GM12878 (cell line): ENCODE data around the gene SEMA5B. TPM values are rescaled to one million over a fixed set of nuclear protein-coding genes. Genes with fewer than 3 reads are reported as not detected.

Source experiments
- ATAC-seq: fragments of 200-7000 bp; cut with Tn5 transposase; 3 replicates; pipeline ENCODE4 v1.9.1; 2020; ENCODE audit warnings: mild to moderate bottlenecking, moderate library complexity
- BruUV-seq: library from RNA; stranded (reverse); fragments of 400-500 nt; replicated peaks from 2 replicates; lab custom pipeline; 2021; lab: Mats Ljungman, UMichigan
- CTCF ChIA-PET: fragments of 300-600 bp; sonication (Branson Sonifier 250); formaldehyde crosslinking; extraction: SDS; loops from one replicate; lab custom pipeline; 2021; ENCODE audit warnings: inconsistent platforms; lab: Yijun Ruan, JAX
- POLR2A ChIA-PET: fragments of 350-600 bp; formaldehyde crosslinking; extraction: SDS; loops from one replicate; lab custom pipeline; 2021; ENCODE audit warnings: inconsistent platforms; lab: Charles Lee
- RAD21 ChIA-PET: fragments of 300-600 bp; sonication (Branson Sonifier 250); formaldehyde crosslinking; loops from one replicate; lab custom pipeline; 2023; ENCODE audit warnings: antibody characterized with exemption; ENCODE audit not compliant: unreplicated experiment; lab: Charles Lee
- SMC1A ChIA-PET: fragments of 300-600 bp; sonication (Branson Sonifier 250); formaldehyde crosslinking; loops from one replicate; lab custom pipeline; 2023; ENCODE audit not compliant: unreplicated experiment, uncharacterized antibody; lab: Charles Lee
- DNase-seq: peaks from one replicate; pipeline ENCODE4 v3.0.0-alpha.2; 2011; ENCODE audit warnings: low read depth, low spot score
- FAIRE-seq: peaks from 3 replicates; lab custom pipeline; 2011; peaks lifted over from hg19 to GRCh38; lab: Jason Lieb, UNC
- H2AFZ ChIP-seq: 2 replicates; pipeline ENCODE4 v1.6.0; 2011; ENCODE audit warnings: low read depth, low read length, control low read depth; ENCODE audit not compliant: control insufficient read depth
- H3K27ac ChIP-seq: 2 replicates; pipeline ENCODE4 v1.5.1; 2011; ENCODE audit warnings: control low read depth; ENCODE audit not compliant: control insufficient read depth, insufficient read depth
- H3K27me3 ChIP-seq, 2 experiments: replicated peaks in 1 of 2; 2 replicates each; pipeline versions ENCODE4 v1.6.0 to v1.6.1; 2011; ENCODE audit warnings: low read length in 1 of 2; ENCODE audit not compliant: control insufficient read depth in 2 of 2, insufficient read depth in 2 of 2
- H3K36me3 ChIP-seq, 2 experiments: 2 replicates each; pipeline ENCODE4 v1.5.1; 2011; ENCODE audit warnings: low read length in 1 of 2; ENCODE audit not compliant: control insufficient read depth in 2 of 2, insufficient read depth in 2 of 2
- H3K4me1 ChIP-seq: 2 replicates; pipeline ENCODE4 v1.6.1; 2011; ENCODE audit warnings: mild to moderate bottlenecking, low read length, moderate library complexity, mixed read lengths; ENCODE audit not compliant: control insufficient read depth, insufficient read depth
- H3K4me2 ChIP-seq: 2 replicates; pipeline ENCODE4 v1.6.0; 2011; ENCODE audit warnings: control low read depth; ENCODE audit not compliant: control insufficient read depth, insufficient read depth
- H3K4me3 ChIP-seq: fragments of 200-600 bp; sonication (generic); 2 replicates; pipeline ENCODE4 v1.5.1; 2016
- H3K79me2 ChIP-seq: 2 replicates; pipeline ENCODE4 v1.6.0; 2011; ENCODE audit warnings: low read length; ENCODE audit not compliant: control insufficient read depth, insufficient read depth
- H3K9ac ChIP-seq: 2 replicates; pipeline ENCODE4 v1.8.0; 2011; ENCODE audit warnings: low read length, control low read depth, mixed read lengths; ENCODE audit not compliant: control insufficient read depth, insufficient read depth
- H3K9me3 ChIP-seq: replicated peaks from 3 replicates; pipeline ENCODE4 v1.5.1; 2011; ENCODE audit warnings: mild to moderate bottlenecking, low read length; ENCODE audit not compliant: control insufficient read depth, insufficient read depth
- H4K20me1 ChIP-seq: 2 replicates; pipeline ENCODE4 v1.6.0; 2011; ENCODE audit not compliant: control insufficient read depth, insufficient read depth
- BACH1 ChIP-seq: fragments of 450-650 bp; IDR thresholded peaks from 2 replicates; pipeline ENCODE4 v1.6.1; 2017; ENCODE audit warnings: mild to moderate bottlenecking, borderline replicate concordance
- FOXM1 ChIP-seq: IDR thresholded peaks from 2 replicates; pipeline ENCODE4 v1.6.1; 2012; ENCODE audit warnings: low read depth, mild to moderate bottlenecking, inconsistent platforms, low read length, moderate library complexity
- GATAD2B ChIP-seq: fragments of 450-650 bp; conservative IDR thresholded peaks from 2 replicates; pipeline ENCODE4 v1.6.1; 2017; ENCODE audit warnings: low read depth, mild to moderate bottlenecking, moderate library complexity
- HDAC2 ChIP-seq: fragments of 200-600 bp; sonication (generic); IDR thresholded peaks from 2 replicates; pipeline ENCODE4 v1.6.1; 2017
- NFIC ChIP-seq: IDR thresholded peaks from 2 replicates; pipeline ENCODE4 v1.6.1; 2012; ENCODE audit warnings: low read depth, mild to moderate bottlenecking, inconsistent platforms, low read length, moderate library complexity
- POLR2AphosphoS5 ChIP-seq: IDR thresholded peaks from 2 replicates; pipeline ENCODE4 v1.6.1; 2011; ENCODE audit warnings: mild to moderate bottlenecking, low read length, inconsistent platforms
- SIX5 ChIP-seq: IDR thresholded peaks from 2 replicates; pipeline ENCODE4 v1.6.1; 2011; ENCODE audit warnings: mild to moderate bottlenecking, low read depth, low read length, moderate library complexity; ENCODE audit not compliant: severe bottlenecking
- SMAD1 ChIP-seq: fragments of 450-650 bp; IDR thresholded peaks from 2 replicates; pipeline ENCODE4 v1.6.1; 2018; ENCODE audit warnings: mild to moderate bottlenecking, low read depth; ENCODE audit not compliant: partially characterized antibody
- WGBS: methylation state at CpG from one replicate; pipeline ENCODE4 v1.1.6; 2016; ENCODE audit warnings: low lambda C conversion rate; ENCODE audit not compliant: insufficient replicate concordance, insufficient coverage; ENCODE audit errors: missing lambda C conversion rate; 5-methylcytosine and 5-hydroxymethylcytosine counted together
- in situ Hi-C: fragments of 300-500 bp; cut with MboI; formaldehyde crosslinking; loops from 9 replicates; pipeline ENCODE4 v1.14.3; 2018; ENCODE audit warnings: mixed read lengths
- intact Hi-C: fragments of 100-400 bp; cut with micrococcal nuclease; formaldehyde crosslinking; loops from one replicate; pipeline ENCODE4 v1.14.2; 2022; ENCODE audit not compliant: unreplicated experiment
- polyA plus RNA-seq, 11 experiments: library from polyadenylated mRNA; depleted of rRNA in 4 of 11; unstranded in 6 of 11; stranded (reverse) in 5 of 11; fragments of >200 nt; fragmentation: Nextera tagmentation in 4 of 11; fragmentation: Illumina TruSeq in 1 of 11; extraction: Ambion mirVana in 4 of 11; extraction: Trizol in 1 of 11; gene quantifications; 1 replicate in 1 of 11; 2 replicates in 10 of 11; pipeline versions ENCODE4 v1.2.1 to v1.2.3, GENCODE V29; 2011 to 2016; ENCODE audit warnings: inconsistent platforms in 2 of 11, missing spikeins in 2 of 11, low read depth in 1 of 11
- total RNA-seq, 4 experiments: library from RNA; depleted of rRNA in 3 of 4; stranded (reverse); fragments of >200 nt in 3 of 4; fragmentation: Illumina TruSeq in 1 of 4; extraction: Trizol in 1 of 4; gene quantifications; 2 replicates each; pipeline versions ENCODE4 v1.2.1 to v1.2.3, GENCODE V29; 2013 to 2021

The SEMA5B gene
- total and polyA plus RNA-seq, 10 of the 15 experiments (the other 5 are each of a cell fraction or from before 2014, with no cell fraction given) = 0.05 TPM; not detected in 9

- intact Hi-C loops = no loop called here
- CTCF ChIA-PET = no interaction called here
- no peaks in the 10 kb centered on the region for H4K20me1 ChIP-seq
- SMC1A ChIA-PET = no interaction called here
- TF ChIP-seq NFIC (no peak), GATAD2B (no peak), SIX5 (no peak), HDAC2 (no peak)
- FAIRE-seq (no peak), DNase-seq (no peak), ATAC-seq (no peak)
- no TSS peak for BruUV-seq
- no peaks in the 10 kb centered on the region for H3K27me3 ChIP-seq
- H3K9me3 ChIP-seq = no peaks in the 10 kb centered on the region
- no peak overlapping the region for H3K27ac ChIP-seq
- RAD21 ChIA-PET = no interaction called here
- H2AFZ ChIP-seq = no peak overlapping the region
- 60% methylated on average over 16 of the region's 16 CpGs for WGBS
- in situ Hi-C loops = no loop called here
- H3K9ac ChIP-seq = no peak overlapping the region
- no peak overlapping the region for H3K4me3 ChIP-seq
- H3K79me2 ChIP-seq = no peaks in the 10 kb centered on the region
- no peaks in the 10 kb centered on the region for H3K36me3 ChIP-seq
- peaks cover 2% of the 10 kb centered on the region; the same call in 1 of the 2 replicates for H3K4me1 ChIP-seq
- H3K4me2 ChIP-seq = no peak overlapping the region
- POLR2A ChIA-PET = no interaction called here
Measured at GRCh38 chr3:122911901-122912300, 115.7 kb downstream of the SEMA5B start.

- no peak for DNase-seq
- Histone ChIP-seq H2AFZ (no peak overlapping the region), H3K4me2 (no peak overlapping the region), H3K36me3 (no peaks in the 10 kb centered on the region), H4K20me1 (no peaks in the 10 kb centered on the region), H3K9me3 (no peaks in the 10 kb centered on the region), H3K27me3 (no peaks in the 10 kb centered on the region; a peak in 1 of 4 replicates), H3K27ac (no peak overlapping the region), H3K9ac (no peak overlapping the region), H3K79me2 (no peaks in the 10 kb centered on the region), H3K4me1 (no peaks in the 10 kb centered on the region), H3K4me3 (no peak overlapping the region)
- FAIRE-seq = no peak
- intact Hi-C loops = no loop called here
- TF ChIP-seq BACH1 (no peak), POLR2AphosphoS5 (no peak), SMAD1 (no peak), FOXM1 (no peak)
- SMC1A ChIA-PET = no interaction called here
- 37% methylated on average over 3 of the region's 3 CpGs for WGBS
- CTCF ChIA-PET = interaction anchor here (0.6 kb wide), 1 partner anchor 316 kb away, joined by 3 read pairs; no protein-coding TSS in a partner anchor
- POLR2A ChIA-PET = no interaction called here
- in situ Hi-C loops = no loop called here
- BruUV-seq = no TSS peak
- no peak for ATAC-seq
- RAD21 ChIA-PET = no interaction called here
Measured at GRCh38 chr3:122908251-122908650, 119.3 kb downstream of the SEMA5B start.
